Measurements from ENCODE around the gene ACOX2. TPM values are rescaled to one million over a fixed set of nuclear protein-coding genes. Genes with fewer than 3 reads are reported as not detected.

Gene ACOX2
- polyA plus RNA-seq, 3 donors = 2.4 to 2.5 (median 2.4) TPM

DNA sequence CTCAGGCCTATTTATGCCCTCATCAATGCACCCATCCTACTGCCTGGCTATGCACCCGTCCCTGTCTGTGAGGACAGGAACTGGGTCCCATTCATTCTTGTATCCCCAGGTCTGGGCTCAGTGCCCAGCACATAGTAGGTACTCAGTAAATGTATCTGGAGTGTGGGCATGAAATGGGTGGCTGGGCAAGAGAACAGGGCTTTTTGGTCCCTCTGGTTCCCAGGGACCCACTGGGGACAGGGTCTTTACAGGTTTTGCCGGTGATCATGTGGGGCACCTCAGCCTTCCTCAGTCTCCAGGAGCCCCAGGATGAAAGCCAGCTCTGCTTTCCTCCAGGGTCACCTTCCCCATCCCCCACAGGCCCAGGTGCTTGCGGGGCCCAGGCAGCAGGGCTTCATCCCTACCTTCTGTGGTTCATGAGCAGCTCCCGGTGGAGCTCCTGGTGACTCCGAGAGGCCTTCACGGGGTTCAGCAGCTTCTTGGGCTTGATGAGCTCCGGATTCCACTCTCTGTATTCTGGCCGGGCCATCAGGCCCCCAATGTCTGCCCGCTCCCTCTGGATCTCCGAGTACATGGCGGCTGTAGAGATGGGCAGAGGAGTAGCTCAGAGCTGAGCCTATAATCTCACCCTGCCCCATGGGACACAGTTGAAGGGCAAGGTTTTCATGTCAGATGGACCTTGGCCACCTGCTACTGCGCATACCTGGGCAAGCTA lies 32.5 kb upstream of the ACOX2 start:
- no peaks in the 10 kb centered on the region for H3K36me3 Mint-ChIP-seq
- no peaks in the 10 kb centered on the region for H3K36me3 ChIP-seq (replicated peaks in 1 of 2; ENCODE audit: control insufficient read depth in 1 of 2, insufficient read depth in 2 of 2, low read length in 2 of 2)
- H3K79me2 ChIP-seq (ENCODE audit: insufficient read depth, low read length) = no peaks in the 10 kb centered on the region
- H3K27me3 Mint-ChIP-seq (ENCODE audit: low read depth in 3 of 3) = peaks cover 2 to 4% (median 3%) of the 10 kb centered on the region in 3 donors
- peaks cover 0 to 6% (median 0%) of the 10 kb centered on the region in 7 donors for H3K9me3 Mint-ChIP-seq
- no peak overlapping the region for H2AFZ ChIP-seq (ENCODE audit: insufficient read depth, low read depth, low read length, poor library complexity, severe bottlenecking)
- H3K4me3 ChIP-seq (replicated peaks in 1 of 3; ENCODE audit: low read depth in 2 of 3, low read length in 3 of 3) = no peak overlapping the region
- no peaks in the 10 kb centered on the region for H3K4me1 ChIP-seq (ENCODE audit: control insufficient read depth in 1 of 2, insufficient read depth in 2 of 2, low read length in 2 of 2)
- H3K4me2 ChIP-seq (replicated peaks; ENCODE audit: extremely low read depth, low read length, poor library complexity, severe bottlenecking) = no peak overlapping the region
- H3K9me3 ChIP-seq (replicated peaks in 1 of 2; ENCODE audit: control insufficient read depth in 1 of 2, insufficient read depth in 1 of 2, low read length in 2 of 2) = no peaks in the 10 kb centered on the region
- WGBS (ENCODE audit: insufficient coverage) = 98% methylated on average over 8 of the region's 12 CpGs
- H3K9ac ChIP-seq (ENCODE audit: insufficient read depth, low read length, poor library complexity, severe bottlenecking) = no peak overlapping the region
- H3K27ac ChIP-seq (ENCODE audit: low read depth in 1 of 2, low read length in 2 of 2) = no peak overlapping the region
- DNase-seq = no peak
- no peaks in the 10 kb centered on the region for H4K20me1 ChIP-seq (ENCODE audit: insufficient read depth, low read length)
- TF ChIP-seq, protein P1, sequence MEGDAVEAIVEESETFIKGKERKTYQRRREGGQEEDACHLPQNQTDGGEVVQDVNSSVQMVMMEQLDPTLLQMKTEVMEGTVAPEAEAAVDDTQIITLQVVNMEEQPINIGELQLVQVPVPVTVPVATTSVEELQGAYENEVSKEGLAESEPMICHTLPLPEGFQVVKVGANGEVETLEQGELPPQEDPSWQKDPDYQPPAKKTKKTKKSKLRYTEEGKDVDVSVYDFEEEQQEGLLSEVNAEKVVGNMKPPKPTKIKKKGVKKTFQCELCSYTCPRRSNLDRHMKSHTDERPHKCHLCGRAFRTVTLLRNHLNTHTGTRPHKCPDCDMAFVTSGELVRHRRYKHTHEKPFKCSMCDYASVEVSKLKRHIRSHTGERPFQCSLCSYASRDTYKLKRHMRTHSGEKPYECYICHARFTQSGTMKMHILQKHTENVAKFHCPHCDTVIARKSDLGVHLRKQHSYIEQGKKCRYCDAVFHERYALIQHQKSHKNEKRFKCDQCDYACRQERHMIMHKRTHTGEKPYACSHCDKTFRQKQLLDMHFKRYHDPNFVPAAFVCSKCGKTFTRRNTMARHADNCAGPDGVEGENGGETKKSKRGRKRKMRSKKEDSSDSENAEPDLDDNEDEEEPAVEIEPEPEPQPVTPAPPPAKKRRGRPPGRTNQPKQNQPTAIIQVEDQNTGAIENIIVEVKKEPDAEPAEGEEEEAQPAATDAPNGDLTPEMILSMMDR (IDR thresholded peaks at IDR 0.05) = no peak
- intact Hi-C loops (cut with micrococcal nuclease) = no loop called here
- peaks cover 6% of the 10 kb centered on the region for H3K4me1 Mint-ChIP-seq
- H3K27me3 ChIP-seq (ENCODE audit: control insufficient read depth in 2 of 2, insufficient read depth in 2 of 2, low read length in 2 of 2) = no peaks in the 10 kb centered on the region
- no peak overlapping the region for H3K27ac Mint-ChIP-seq
- H3K4me3 Mint-ChIP-seq = no peak overlapping the region

DNA sequence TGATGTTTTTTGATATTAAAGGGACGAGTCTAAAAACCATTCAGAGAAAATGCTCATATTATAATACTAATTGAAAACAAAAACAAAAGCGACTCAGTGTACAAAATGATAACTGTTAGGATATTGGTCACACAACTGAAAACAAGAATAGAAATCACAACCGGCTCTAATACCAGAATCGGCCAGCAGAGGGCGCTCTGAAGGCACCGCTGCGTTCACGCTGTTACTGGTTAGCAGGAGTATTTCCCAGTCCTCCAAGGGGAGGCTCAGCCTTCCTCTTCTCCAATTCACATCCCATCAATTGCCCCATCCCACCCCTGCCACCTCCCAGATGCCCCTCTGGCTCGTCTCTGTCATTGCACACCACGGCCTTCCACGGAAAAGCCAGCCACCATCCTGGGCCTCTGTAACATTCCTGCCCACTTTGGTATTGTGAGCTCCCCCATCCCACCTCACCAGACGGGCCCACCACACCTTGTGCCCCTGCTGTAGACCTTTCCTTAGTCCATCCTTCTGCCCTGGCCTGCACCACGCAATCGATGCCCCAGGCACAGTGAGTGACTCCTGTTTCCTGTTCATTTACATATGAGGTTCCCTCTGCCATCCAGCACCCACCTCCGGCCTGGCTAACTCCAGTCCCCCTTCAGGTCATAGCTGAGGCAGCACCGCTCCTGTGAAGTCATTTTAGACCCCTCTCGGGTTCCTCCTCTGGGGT lies 31.7 kb upstream of the ACOX2 start:
- Histone ChIP-seq H3K27ac (ENCODE audit: low read depth in 1 of 2, low read length in 2 of 2) (no peak overlapping the region), H4K20me1 (ENCODE audit: insufficient read depth, low read length) (no peaks in the 10 kb centered on the region), H3K36me3 (replicated peaks in 1 of 2; ENCODE audit: control insufficient read depth in 1 of 2, insufficient read depth in 2 of 2, low read length in 2 of 2) (no peaks in the 10 kb centered on the region), H2AFZ (ENCODE audit: insufficient read depth, low read depth, low read length, poor library complexity, severe bottlenecking) (peak overlapping the region; percentile 22), H3K9ac (ENCODE audit: insufficient read depth, low read length, poor library complexity, severe bottlenecking) (no peak overlapping the region), H3K4me1 (ENCODE audit: control insufficient read depth in 1 of 2, insufficient read depth in 2 of 2, low read length in 2 of 2) (no peaks in the 10 kb centered on the region), H3K27me3 (ENCODE audit: control insufficient read depth in 2 of 2, insufficient read depth in 2 of 2, low read length in 2 of 2) (no peaks in the 10 kb centered on the region), H3K9me3 (replicated peaks in 1 of 2; ENCODE audit: control insufficient read depth in 1 of 2, insufficient read depth in 1 of 2, low read length in 2 of 2) (no peaks in the 10 kb centered on the region), H3K4me2 (replicated peaks; ENCODE audit: extremely low read depth, low read length, poor library complexity, severe bottlenecking) (peak overlapping the region; percentile 5), H3K79me2 (ENCODE audit: insufficient read depth, low read length) (no peaks in the 10 kb centered on the region), H3K4me3 (replicated peaks in 1 of 3; ENCODE audit: low read depth in 2 of 3, low read length in 3 of 3) (no peak overlapping the region)
- Mint-ChIP-seq H3K4me1 (peaks cover 6% of the 10 kb centered on the region), H3K36me3 (no peaks in the 10 kb centered on the region), H3K4me3 (no peak overlapping the region), H3K9me3 (peaks cover 0 to 6% (median 2%) of the 10 kb centered on the region in 7 donors), H3K27ac (no peak overlapping the region), H3K27me3 (ENCODE audit: low read depth in 3 of 3) (peaks cover 1 to 4% (median 2%) of the 10 kb centered on the region in 3 donors)
- DNase-seq = peak; percentile 37 to 60 (median 48)
- whole genome bisulfite sequencing (ENCODE audit: insufficient coverage) = 38% methylated on average over 7 of the region's 17 CpGs
- TF ChIP-seq, protein P1 (IDR thresholded peaks at IDR 0.05) = peak; percentile 97
- intact Hi-C loops (cut with micrococcal nuclease) = no loop called here
